GM12801 (cell line): ENCODE measurements around the gene DAPK2.

ENCODE experiments used
- TF ChIP-seq, protein P1 (sequence below): IDR thresholded peaks from one replicate; pipeline ENCODE4 v1.5.1; 2011; ENCODE audit warnings: control low read depth; ENCODE audit not compliant: insufficient read length; ENCODE audit errors: extremely low read depth

The DAPK2 gene

DNA sequence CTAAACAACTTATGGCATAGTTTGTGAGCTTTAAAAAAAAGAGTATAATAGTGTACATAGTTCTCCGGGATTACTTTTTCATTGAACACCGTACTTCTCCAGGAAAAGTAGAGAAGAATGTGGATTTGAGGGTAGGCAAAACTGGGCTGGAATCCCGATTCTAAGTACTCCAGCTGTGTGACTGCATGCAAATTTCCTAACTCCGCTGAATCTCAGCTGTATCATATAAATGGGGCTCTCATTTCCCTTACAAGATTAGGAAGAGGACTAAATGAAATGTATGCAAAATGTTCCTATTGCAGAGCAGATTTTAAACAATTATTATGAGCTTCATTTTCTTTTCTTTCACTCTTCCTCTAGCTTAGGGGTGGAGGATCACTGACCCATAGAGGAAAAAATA, 142.2 kb downstream of the DAPK2 start:
- TF ChIP-seq, protein P1, sequence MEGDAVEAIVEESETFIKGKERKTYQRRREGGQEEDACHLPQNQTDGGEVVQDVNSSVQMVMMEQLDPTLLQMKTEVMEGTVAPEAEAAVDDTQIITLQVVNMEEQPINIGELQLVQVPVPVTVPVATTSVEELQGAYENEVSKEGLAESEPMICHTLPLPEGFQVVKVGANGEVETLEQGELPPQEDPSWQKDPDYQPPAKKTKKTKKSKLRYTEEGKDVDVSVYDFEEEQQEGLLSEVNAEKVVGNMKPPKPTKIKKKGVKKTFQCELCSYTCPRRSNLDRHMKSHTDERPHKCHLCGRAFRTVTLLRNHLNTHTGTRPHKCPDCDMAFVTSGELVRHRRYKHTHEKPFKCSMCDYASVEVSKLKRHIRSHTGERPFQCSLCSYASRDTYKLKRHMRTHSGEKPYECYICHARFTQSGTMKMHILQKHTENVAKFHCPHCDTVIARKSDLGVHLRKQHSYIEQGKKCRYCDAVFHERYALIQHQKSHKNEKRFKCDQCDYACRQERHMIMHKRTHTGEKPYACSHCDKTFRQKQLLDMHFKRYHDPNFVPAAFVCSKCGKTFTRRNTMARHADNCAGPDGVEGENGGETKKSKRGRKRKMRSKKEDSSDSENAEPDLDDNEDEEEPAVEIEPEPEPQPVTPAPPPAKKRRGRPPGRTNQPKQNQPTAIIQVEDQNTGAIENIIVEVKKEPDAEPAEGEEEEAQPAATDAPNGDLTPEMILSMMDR, result no peak

DNA sequence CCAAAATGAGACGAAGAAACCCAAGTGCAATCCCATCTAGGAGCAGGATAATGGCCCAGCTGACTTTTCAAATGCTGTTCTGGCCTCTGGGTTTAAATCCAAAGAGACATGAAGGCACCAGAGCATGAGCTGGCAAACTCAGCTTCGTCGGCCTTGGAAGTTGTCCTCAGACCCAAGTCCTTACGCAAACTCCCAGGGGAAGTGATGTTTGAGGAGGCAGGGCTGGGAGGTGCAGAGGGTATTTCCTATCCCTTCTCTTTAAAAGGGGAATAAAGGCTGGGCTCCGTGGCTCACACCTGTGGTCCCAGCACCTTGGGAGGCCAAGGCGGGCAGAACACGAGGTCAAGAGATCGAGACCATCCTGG, 143.6 kb downstream of the DAPK2 start:
- TF ChIP-seq, protein P1, result no peak

DNA sequence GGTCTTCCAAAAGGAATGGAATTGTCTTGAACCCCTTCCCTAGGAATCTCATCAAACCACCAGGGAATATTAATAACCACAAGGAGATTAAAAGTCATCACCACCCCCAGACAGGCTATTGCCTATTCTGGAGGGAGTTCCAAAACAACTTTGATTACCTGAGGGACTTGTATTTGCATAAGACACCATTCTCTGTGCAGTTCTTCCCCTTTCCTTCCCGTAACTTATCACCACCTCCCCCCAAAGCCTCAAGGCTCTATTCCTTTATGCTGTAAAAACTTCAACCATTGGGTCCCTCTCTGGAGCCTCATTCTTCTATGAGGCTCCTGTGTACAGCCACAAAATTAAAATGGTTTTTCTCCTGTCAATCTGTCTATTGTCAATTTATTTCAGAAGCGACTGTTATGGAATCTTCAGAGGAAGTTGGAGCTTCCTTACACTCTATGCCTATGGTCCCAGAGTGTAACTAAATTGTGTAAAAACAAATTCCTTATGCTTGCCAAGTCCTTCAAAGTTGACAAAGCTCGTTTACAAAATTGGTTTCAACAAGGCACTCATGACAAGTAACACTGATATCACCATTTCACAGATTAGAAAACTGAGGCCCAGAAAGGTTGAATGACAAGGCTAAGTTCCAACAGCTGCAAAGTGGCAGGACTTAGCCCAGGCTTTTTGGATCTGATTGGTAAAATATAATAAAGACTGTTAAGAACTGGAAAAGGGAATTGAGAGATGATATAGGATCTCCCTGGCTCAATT, 144.2 kb downstream of the DAPK2 start:
- TF ChIP-seq, protein P1, result no peak

DNA sequence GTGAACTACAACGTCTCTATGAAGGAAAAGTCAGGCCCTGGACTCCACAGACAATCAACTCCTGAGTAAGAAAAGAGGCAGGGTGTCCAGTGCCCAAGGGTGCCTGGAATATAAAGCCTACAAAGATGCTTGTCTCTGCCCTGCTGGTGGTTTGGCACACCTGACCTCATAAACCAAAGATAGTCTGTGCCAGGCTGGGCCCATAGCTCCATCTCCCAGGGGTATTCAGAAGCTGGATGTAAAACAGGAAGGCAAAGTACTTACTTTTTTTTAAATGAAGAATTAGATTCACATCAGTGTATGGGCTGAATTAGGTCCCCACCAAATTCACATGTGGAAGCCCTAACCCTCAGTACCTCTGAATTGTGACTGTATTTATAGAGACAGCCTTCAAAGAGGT, 146.0 kb downstream of the DAPK2 start:
- TF ChIP-seq, protein P1, result no peak

DNA sequence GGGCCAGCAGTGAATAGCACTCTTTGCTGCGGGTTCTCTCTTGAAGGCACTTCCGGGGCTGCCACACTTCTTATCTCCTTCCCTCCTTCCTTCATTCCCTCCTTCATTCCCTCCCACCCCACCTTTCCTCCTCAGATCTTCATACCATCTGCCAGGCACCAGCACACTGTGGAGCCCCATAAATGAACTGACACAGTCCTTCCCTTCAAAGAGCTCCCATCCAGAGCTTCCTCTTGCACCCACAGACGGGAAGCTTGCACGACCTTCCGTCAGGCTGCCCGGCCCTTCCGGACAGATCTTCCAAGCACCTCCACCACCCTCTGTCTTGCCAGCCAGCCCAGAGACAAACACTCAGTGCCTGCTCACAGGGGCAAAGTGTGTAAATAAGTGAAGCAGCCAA, 147.1 kb downstream of the DAPK2 start:
- TF ChIP-seq, protein P1, result no peak

DNA sequence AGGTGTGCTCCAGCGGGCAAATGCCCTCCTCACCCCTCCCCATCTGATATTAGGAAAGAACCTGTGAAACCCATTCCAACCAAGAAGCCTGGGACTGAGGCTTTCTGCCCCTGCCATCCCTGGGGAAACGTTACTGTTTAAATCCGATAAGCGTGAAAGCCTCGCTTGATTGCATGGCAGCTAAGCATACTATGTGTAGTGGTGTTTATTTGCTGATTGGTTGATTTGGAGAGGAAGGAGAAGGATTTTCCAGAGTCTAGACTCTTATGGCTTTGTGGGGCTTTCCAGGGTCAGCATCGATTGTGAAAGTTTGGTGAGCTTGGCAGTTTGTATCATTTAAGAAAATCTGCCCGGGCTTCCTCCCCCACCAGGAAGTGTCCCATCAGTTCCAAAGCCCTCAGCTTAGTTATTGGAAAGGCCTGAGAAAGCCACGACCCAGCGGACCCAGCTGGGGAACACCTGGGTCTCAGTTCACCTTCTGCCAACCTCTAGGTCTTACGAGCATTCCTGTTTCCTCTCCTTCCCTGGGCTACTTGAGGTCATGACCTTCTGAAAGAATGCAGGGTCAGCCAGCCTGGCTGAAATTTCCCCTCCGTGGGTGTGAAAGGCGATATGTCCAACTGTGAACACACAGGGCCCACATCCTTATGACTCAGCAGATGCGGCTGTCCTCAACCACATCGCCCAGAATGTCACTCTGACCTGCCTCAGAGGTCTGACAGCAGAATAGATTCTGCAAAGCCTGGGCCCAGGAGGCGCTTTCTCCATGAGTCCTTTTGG, 149.8 kb downstream of the DAPK2 start:
- TF ChIP-seq, protein P1, result no peak

DNA sequence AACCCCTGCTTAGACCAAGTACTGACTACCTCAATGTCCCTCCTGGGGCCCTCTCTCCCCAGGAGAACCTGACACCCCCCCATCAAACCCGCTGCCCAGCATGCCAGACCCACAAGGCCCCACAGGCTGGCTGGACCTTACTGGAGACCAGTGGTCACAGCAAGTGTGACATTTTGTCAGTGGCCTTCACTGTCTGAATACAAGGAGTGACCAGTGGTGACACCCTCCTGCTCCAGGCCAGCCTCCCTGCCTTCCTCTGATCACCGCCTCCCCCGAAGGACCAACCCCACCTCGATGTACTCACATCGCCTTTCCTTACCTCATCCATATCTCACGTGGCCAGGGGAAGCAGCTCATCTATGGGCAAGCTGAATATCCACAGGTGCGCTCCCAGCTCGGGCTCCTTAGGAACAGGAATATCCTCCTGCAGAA, 150.5 kb downstream of the DAPK2 start:
- TF ChIP-seq, protein P1, result no peak
